OCI-M1 (cell line): Measurements from ENCODE around the gene SCFD1.

ENCODE experiments used
- DNase-seq: peaks from one replicate; lab custom pipeline; 2025; lab: John Stamatoyannopoulos, UW

SCFD1 gene

DNA sequence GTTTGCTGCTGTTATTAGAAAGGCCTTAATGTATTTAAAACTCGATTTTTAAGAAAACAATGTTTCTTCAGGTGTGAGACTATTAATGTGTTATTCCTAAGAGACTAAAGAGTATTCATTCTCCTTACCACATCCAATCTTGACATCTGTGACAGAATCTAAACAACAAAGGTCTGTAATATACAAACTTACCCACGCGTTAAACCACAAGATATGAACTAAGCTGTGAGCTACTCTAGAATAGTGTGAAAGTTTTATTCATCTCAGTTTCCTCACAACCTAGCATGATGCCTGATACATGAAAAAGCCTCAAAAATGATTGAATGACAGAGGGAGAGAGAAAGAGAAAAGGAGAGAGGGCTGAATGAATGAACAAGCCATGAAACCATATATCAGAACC, 135.0 kb downstream of the SCFD1 start:
- no peak for DNase-seq

DNA sequence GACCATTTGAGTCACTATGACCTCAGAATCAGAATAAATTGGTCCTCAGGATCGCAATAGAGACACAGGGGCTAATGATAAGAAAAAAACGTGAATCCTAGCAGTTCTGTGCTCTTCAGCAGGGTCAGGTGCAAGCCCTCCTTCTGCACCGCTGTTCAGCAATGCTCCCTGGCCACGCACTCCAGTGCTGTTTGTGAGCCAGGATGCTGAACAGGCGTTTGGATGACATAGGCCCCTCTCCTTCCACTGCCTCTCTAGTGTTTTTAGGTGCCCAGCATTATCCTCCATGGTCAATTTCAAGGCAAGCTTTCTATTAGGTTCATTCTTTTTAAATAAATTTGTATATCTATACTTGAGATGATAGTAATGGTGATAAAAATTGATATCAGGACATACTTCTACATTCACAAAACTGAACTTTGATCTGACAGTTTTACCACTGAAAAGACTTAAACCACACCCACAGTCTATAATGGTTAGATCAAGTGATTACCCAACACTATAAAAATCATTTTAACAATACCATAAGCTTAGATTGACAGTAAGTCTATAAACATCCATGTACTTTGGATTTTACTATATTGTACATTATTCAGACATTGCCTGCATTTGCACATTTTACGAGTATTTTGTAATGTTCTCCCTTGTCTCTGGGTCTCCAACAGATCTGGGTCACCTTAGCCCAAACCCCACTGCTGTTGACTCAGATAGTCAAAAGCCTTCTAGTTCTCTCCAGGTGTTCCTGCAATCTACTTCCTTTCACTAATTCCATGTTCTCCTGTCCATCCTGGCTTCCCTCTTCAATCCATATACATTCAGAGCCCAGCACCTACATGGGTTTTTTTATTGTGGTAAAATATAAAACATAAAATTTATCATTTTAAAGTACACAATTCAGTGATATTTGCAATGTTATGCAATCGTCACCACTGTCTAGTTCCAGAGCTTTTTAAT, 137.3 kb downstream of the SCFD1 start:
- no peak for DNase-seq

DNA sequence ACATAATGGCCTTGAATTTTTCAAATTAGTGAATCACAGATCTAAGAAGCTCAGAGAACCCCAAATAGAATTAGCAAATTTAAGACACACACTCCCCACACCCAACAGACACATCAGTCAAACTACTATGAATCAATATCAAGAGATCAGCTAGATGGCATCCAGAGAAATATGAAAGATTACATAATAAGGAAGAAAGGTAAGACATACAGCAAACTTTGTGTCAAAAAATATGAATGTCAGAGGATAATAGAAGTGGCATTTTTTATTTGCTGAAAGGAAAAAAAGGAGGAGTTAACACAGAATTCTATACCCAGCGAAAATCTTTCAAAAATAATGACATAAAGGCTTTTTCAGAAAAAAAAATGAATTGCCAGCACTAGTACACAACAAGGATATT, 141.8 kb downstream of the SCFD1 start:
- DNase-seq, result no peak

DNA sequence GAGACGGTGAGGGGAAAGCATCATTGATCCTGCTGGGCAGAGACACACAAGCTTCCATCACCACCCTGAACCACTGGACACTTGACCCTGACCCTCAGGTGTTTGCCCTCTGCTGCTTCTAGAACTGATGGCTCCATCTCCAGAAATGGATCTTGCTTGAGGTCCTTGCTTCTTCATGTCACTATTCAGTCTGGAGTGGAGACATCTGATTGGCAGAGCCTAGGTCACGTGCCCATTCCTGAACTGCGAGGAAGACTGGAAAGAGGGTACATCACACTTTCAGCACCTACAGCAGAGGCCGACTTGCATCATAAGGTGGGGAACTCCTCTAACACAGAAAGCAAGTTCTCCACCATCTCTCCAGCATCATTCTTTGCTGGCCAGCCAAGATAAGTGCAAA, 145.5 kb downstream of the SCFD1 start:
- DNase-seq, result no peak

DNA sequence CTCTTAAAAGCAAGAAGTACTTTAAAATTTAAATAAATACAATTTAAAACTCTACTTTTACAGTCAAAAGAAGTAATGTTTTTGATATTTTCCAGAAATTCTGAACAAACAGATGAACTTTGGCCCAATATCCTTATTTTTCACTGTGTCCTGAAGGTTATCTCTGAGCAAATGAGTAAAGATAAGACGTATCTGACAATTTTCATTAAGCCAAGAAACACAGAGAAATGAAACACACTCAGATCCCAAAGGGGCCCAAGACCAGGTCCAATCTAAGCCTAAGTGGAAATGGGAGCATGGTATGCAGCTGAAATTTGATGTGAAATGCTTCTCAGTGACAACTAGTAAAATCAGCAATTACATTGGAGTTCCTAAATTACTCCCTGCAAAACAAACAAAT, 146.7 kb downstream of the SCFD1 start:
- DNase-seq, result no peak

DNA sequence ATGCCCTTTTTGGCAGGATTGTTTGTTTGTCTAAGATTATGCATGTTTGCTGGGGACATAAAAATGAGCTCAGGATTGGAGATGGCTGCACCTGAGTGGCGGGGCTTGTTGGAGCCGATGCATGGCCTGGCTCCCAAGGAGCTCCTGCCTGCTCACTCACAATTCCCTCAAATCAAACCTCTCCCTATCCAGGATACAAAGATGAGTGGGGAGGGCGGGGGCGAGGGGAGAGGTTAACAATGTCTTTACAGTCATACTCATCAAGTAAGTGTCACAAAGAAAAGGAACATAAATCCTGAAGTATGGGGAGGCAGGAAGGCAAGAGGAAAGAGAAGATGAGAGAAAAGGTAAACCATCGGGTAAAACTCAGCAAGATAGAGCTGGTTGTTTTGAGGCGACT, 148.3 kb downstream of the SCFD1 start:
- no peak for DNase-seq

DNA sequence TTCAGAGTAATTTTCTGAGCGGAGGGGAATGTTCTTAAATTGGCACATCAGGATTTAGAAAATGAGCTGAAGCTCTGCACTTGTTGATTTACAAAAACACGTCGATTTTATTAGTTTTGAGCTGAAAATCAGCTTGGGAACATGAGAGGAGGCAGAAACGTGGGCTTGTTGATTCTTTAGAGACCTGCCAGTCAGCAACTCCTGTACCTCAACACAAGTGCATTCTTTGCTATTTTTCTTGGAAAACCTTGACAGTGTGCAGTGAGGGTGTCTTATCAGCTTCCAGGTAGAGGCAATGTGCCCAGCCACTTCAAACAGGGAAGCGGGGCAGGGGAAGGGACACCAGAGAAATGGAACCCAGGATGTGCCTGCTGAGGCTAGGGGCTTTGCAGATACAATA, 149.5 kb downstream of the SCFD1 start:
- no peak for DNase-seq

DNA sequence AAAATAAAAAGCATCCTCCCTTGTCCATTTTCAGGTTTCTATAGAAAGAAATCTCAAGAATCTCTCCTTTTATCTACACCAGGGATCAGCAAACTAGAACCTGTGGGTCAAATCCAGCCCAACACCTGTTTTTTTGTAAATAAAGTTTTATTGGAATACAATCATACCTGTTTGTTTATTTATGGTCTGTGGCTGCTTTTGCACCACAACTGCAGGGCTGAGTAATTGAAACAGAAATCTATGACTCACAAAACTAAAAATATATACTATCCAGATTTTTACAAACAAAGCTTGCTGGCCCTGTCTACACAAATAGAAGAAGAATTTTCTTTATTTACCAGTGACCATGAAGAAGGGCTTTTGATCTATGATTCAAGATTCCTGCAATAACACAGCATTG, 157.1 kb downstream of the SCFD1 start:
- DNase-seq, result no peak
